SK-N-SH treated with all-trans-retinoic acid at 6 μM for 48 hours (cell line): ENCODE data around the gene UROC1.

Experiments used
- CREB5 ChIP-seq: fragments of 250-450 bp; sonication (Bioruptor Pico); IDR thresholded peaks from 2 replicates; pipeline ENCODE4 v1.5.1; 2020; ENCODE audit warnings: low read depth, mild to moderate bottlenecking, moderate library complexity
- CSDC2 ChIP-seq: fragments of 250-450 bp; sonication (Bioruptor Pico); IDR thresholded peaks from 2 replicates; pipeline ENCODE4 v1.5.0; 2020; ENCODE audit warnings: mild to moderate bottlenecking, moderate library complexity
- SNAI2 ChIP-seq: fragments of 250-450 bp; sonication (Bioruptor Pico); IDR thresholded peaks from 2 replicates; pipeline ENCODE4 v1.5.0; 2020; ENCODE audit warnings: mild to moderate bottlenecking, moderate library complexity
- ZFP3 ChIP-seq: fragments of 250-450 bp; sonication (Bioruptor Pico); IDR thresholded peaks from 2 replicates; pipeline ENCODE4 v1.5.0; 2020; ENCODE audit warnings: mild to moderate bottlenecking, moderate library complexity
- ZNF8 ChIP-seq: fragments of 450-650 bp; formaldehyde crosslinking; IDR thresholded peaks from 2 replicates; pipeline ENCODE4 v1.5.0; 2020; ENCODE audit warnings: mild to moderate bottlenecking, moderate library complexity

GRCh38 chr3:126454437-126455198 lies 63.0 kb downstream of the UROC1 start:
- no peak for TF ChIP-seq ZFP3 (CRISPR knock-in tag)
- no peak for TF ChIP-seq CSDC2 (CRISPR knock-in tag)
- no peak for TF ChIP-seq ZNF8
- no peak for TF ChIP-seq CREB5 (CRISPR knock-in tag)
- TF ChIP-seq SNAI2 (CRISPR knock-in tag), result no peak
